GM23338 (cell line): Measurements from ENCODE around the gene ST6GALNAC3. TPM values are rescaled to one million over a fixed set of nuclear protein-coding genes. Genes with fewer than 3 reads are reported as not detected.

ENCODE experiments used
- ATAC-seq: fragments of 200-7000 bp; cut with Tn5 transposase; 3 replicates; pipeline ENCODE4 v1.9.1; 2020
- DNase-seq: peaks from one replicate; pipeline ENCODE4 v3.0.0-alpha.2; 2015; ENCODE audit warnings: low spot score
- H2AFZ ChIP-seq: fragments of 200-600 bp; sonication (generic); 2 replicates; pipeline ENCODE4 v1.8.0; 2016; ENCODE audit warnings: antibody characterized with exemption, mild to moderate bottlenecking, moderate library complexity
- H3F3A ChIP-seq: fragments of 200-600 bp; sonication (generic); replicated peaks from 2 replicates; pipeline ENCODE4 v1.8.0; 2017; ENCODE audit warnings: antibody characterized with exemption, mixed run types, low read depth
- H3K27ac ChIP-seq: fragments of 200-600 bp; sonication (generic); 2 replicates; pipeline ENCODE4 v1.6.1; 2016; ENCODE audit warnings: low read depth
- H3K27me3 ChIP-seq: fragments of 200-600 bp; sonication (generic); 2 replicates; pipeline ENCODE4 v1.8.0; 2016; ENCODE audit warnings: mild to moderate bottlenecking, mixed run types, moderate library complexity; ENCODE audit not compliant: insufficient read depth
- H3K36me3 ChIP-seq: fragments of 200-600 bp; sonication (generic); 2 replicates; pipeline ENCODE4 v1.8.0; 2016; ENCODE audit warnings: mild to moderate bottlenecking; ENCODE audit not compliant: insufficient read depth
- H3K4me1 ChIP-seq: fragments of 200-600 bp; sonication (generic); 2 replicates; pipeline ENCODE4 v1.8.0; 2016; ENCODE audit warnings: mild to moderate bottlenecking, moderate library complexity; ENCODE audit not compliant: insufficient read depth
- H3K4me2 ChIP-seq: fragments of 200-600 bp; sonication (generic); 2 replicates; pipeline ENCODE4 v1.7.1; 2017; ENCODE audit warnings: mixed run types
- H3K4me3 ChIP-seq: fragments of 200-600 bp; sonication (generic); 2 replicates; pipeline ENCODE4 v1.6.1; 2016; ENCODE audit warnings: mixed run types
- H3K79me2 ChIP-seq: fragments of 200-600 bp; sonication (generic); replicated peaks from 2 replicates; pipeline ENCODE4 v1.8.0; 2017; ENCODE audit warnings: mild to moderate bottlenecking; ENCODE audit not compliant: insufficient read depth
- H3K9me2 ChIP-seq: fragments of 200-600 bp; sonication (generic); 2 replicates; pipeline ENCODE4 v1.8.0; 2017; ENCODE audit not compliant: insufficient read depth
- H4K20me1 ChIP-seq: fragments of 200-600 bp; sonication (generic); replicated peaks from 2 replicates; pipeline ENCODE4 v1.8.0; 2017; ENCODE audit warnings: mild to moderate bottlenecking; ENCODE audit not compliant: insufficient read depth
- H3K27ac Mint-ChIP-seq: 2 replicates; pipeline ENCODE4 v1.8.0; 2020; ENCODE audit warnings: inconsistent platforms, mild to moderate bottlenecking, moderate library complexity, mixed read lengths
- H3K27me3 Mint-ChIP-seq: 3 replicates; pipeline ENCODE4 v1.8.0; 2022; ENCODE audit warnings: low read depth, mild to moderate bottlenecking, moderate library complexity, mixed read lengths, inconsistent platforms; ENCODE audit not compliant: insufficient read depth, poor library complexity
- H3K36me3 Mint-ChIP-seq: 3 replicates; pipeline ENCODE4 v1.8.0; 2021; ENCODE audit warnings: low read depth, mild to moderate bottlenecking, inconsistent platforms, moderate library complexity, mixed read lengths
- H3K4me1 Mint-ChIP-seq: 3 replicates; pipeline ENCODE4 v1.8.0; 2020; ENCODE audit warnings: mild to moderate bottlenecking, inconsistent platforms, mixed read lengths
- H3K4me3 Mint-ChIP-seq: 3 replicates; pipeline ENCODE4 v1.8.0; 2021; ENCODE audit warnings: moderate library complexity, mild to moderate bottlenecking, inconsistent platforms, mixed read lengths
- H3K9me3 Mint-ChIP-seq: 3 replicates; pipeline ENCODE4 v1.8.0; 2020; ENCODE audit warnings: moderate library complexity, mild to moderate bottlenecking, inconsistent platforms, mixed read lengths
- CREB1 ChIP-seq: fragments of 250-450 bp; sonication (Bioruptor Pico); IDR thresholded peaks from 2 replicates; pipeline ENCODE4 v1.5.0; 2020; ENCODE audit warnings: low read depth, mild to moderate bottlenecking, moderate library complexity
- CTCF ChIP-seq, 2 experiments: fragments of 200-600 bp in 1 of 2; sonication (generic) in 1 of 2; conservative IDR thresholded peaks; 2 replicates each; pipeline versions ENCODE4 v1.5.1 to v1.6.1; 2016 to 2017; ENCODE audit warnings: antibody characterized with exemption in 2 of 2, low read depth in 2 of 2, mild to moderate bottlenecking in 2 of 2, moderate library complexity in 1 of 2
- ETS1 ChIP-seq: IDR thresholded peaks from 2 replicates; pipeline ENCODE4 v1.6.1; 2016; ENCODE audit warnings: antibody characterized with exemption
- EZH2 ChIP-seq: fragments of 200-600 bp; sonication (generic); IDR thresholded peaks from one replicate; pipeline ENCODE4 v1.8.0; 2017; ENCODE audit warnings: antibody characterized with exemption, mild to moderate bottlenecking, low read depth; ENCODE audit not compliant: unreplicated experiment
- EZH2phosphoT487 ChIP-seq: fragments of 200-600 bp; sonication (generic); IDR thresholded peaks from one replicate; pipeline ENCODE4 v1.8.1; 2018; ENCODE audit warnings: antibody characterized with exemption; ENCODE audit not compliant: unreplicated experiment
- NANOG ChIP-seq: IDR thresholded peaks from 2 replicates; pipeline ENCODE4 v1.6.1; 2016; ENCODE audit warnings: antibody characterized with exemption, borderline replicate concordance
- REST ChIP-seq: IDR thresholded peaks from one replicate; pipeline ENCODE4 v1.6.1; 2018; ENCODE audit warnings: antibody characterized with exemption; ENCODE audit not compliant: unreplicated experiment
- ZNF114 ChIP-seq: fragments of 250-450 bp; sonication (Bioruptor Pico); IDR thresholded peaks from 2 replicates; pipeline ENCODE4 v1.5.0; 2020; ENCODE audit warnings: mild to moderate bottlenecking, moderate library complexity
- polyA plus RNA-seq: library from polyadenylated mRNA; unstranded; fragments of >200 nt; fragmentation: Nextera tagmentation; extraction: Ambion mirVana; gene quantifications from 2 replicates; pipeline ENCODE4 v1.2.1, GENCODE V29; 2016
- total RNA-seq: library from RNA; depleted of rRNA; stranded (reverse); fragments of >200 nt; shearing (Covaris generic); gene quantifications from 2 replicates; pipeline ENCODE4 v1.2.3, GENCODE V29; 2014

ST6GALNAC3 gene
- total and polyA plus RNA-seq, 2 experiments from 2014 or later, result 4.7 to 11.6 TPM

GRCh38 chr1:76674689-76675210 lies 600.2 kb downstream of the ST6GALNAC3 start (continued):
- TF ChIP-seq CTCF (conservative IDR thresholded peaks at IDR 0.05; ENCODE audit: low read depth in 2 of 2) (no peak), EZH2 (no peak), ZNF114 (no peak), ETS1 (no peak), EZH2phosphoT487 (no peak), NANOG (no peak)

- H3K36me3 Mint-ChIP-seq, result no peaks in the 10 kb centered on the region
- TF ChIP-seq REST, result no peak
- TF ChIP-seq CREB1 (CRISPR knock-in tag), result no peak
- no peaks in the 10 kb centered on the region for H3F3A ChIP-seq
These were observed 603.2 kb downstream of the ST6GALNAC3 start for GRCh38 chr1:76677416-76678405.

More at GRCh38 chr1:76677416-76678405, 603.2 kb downstream of the ST6GALNAC3 start:
- Histone ChIP-seq H3K9me2 (peaks cover 6% of the 10 kb centered on the region; the same call in 1 of the 2 replicates), H4K20me1 (no peaks in the 10 kb centered on the region), H3K79me2 (no peaks in the 10 kb centered on the region), H3K27ac (no peak overlapping the region), H3K27me3 (no peaks in the 10 kb centered on the region), H3K4me3 (no peak overlapping the region), H2AFZ (no peak overlapping the region), H3K4me2 (no peak overlapping the region), H3K4me1 (no peaks in the 10 kb centered on the region), H3K36me3 (no peaks in the 10 kb centered on the region)
- no peak for DNase-seq
- H3K4me1 Mint-ChIP-seq, result no peaks in the 10 kb centered on the region
- no peak overlapping the region for H3K4me3 Mint-ChIP-seq
- no peak overlapping the region for H3K27ac Mint-ChIP-seq
- H3K27me3 Mint-ChIP-seq, result no peaks in the 10 kb centered on the region
- no peak for ATAC-seq
- no peaks in the 10 kb centered on the region for H3K9me3 Mint-ChIP-seq
